Neural progenitor cell (in vitro differentiated cells): ENCODE data around the gene DOCK9.

ENCODE experiments used
- EZH2 ChIP-seq: fragments of 200-600 bp; sonication (generic); IDR thresholded peaks from 2 replicates; pipeline ENCODE4 v1.6.1; 2017; ENCODE audit warnings: antibody characterized with exemption, mild to moderate bottlenecking, moderate library complexity
- EZH2phosphoT487 ChIP-seq: fragments of 200-600 bp; sonication (generic); IDR thresholded peaks from 2 replicates; pipeline ENCODE4 v1.6.1; 2017; ENCODE audit warnings: antibody characterized with exemption
- TF ChIP-seq, protein P1 (sequence below): fragments of 200-600 bp; sonication (generic); IDR thresholded peaks from 2 replicates; pipeline ENCODE4 v1.5.1; 2017; ENCODE audit warnings: antibody characterized with exemption, mild to moderate bottlenecking

DNA sequence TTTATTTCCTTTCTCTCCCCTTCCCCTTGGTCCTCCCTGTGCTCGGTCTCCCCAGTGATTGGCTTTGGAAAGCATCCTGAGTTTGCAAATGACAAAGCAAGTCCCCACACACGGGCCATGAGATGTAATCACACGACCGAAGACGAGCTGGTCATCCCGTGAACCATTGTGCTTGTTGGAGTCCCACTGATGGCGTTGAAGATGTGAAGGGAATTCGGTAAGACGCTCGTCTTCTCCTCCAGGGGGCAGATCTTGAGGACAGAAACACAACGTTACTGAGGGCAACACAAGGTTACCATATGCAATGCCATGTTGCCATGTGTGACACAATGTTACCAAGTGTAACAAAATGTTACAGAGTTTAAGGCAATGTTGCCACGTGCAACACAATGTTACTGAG is 183.4 kb downstream of the DOCK9 start:
- TF ChIP-seq, protein P1, sequence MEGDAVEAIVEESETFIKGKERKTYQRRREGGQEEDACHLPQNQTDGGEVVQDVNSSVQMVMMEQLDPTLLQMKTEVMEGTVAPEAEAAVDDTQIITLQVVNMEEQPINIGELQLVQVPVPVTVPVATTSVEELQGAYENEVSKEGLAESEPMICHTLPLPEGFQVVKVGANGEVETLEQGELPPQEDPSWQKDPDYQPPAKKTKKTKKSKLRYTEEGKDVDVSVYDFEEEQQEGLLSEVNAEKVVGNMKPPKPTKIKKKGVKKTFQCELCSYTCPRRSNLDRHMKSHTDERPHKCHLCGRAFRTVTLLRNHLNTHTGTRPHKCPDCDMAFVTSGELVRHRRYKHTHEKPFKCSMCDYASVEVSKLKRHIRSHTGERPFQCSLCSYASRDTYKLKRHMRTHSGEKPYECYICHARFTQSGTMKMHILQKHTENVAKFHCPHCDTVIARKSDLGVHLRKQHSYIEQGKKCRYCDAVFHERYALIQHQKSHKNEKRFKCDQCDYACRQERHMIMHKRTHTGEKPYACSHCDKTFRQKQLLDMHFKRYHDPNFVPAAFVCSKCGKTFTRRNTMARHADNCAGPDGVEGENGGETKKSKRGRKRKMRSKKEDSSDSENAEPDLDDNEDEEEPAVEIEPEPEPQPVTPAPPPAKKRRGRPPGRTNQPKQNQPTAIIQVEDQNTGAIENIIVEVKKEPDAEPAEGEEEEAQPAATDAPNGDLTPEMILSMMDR = peak; percentile 6
- no peak for TF ChIP-seq EZH2
- no peak for TF ChIP-seq EZH2phosphoT487
